CD4-positive, alpha-beta T cell (primary cell): ENCODE results near the gene ACSS2. TPM values are rescaled to one million over a fixed set of nuclear protein-coding genes. Genes with fewer than 3 reads are reported as not detected.
"Not testable (repeated sequence)": the region's sequence is repeated elsewhere in the genome, so short reads cannot be mapped to it uniquely, and the experiment has no call there.

Experiments used
- ATAC-seq: fragments of 200-7000 bp; cut with Tn5 transposase; one replicate; pipeline ENCODE4 v1.10.0; 2022; ENCODE audit warnings: mild to moderate bottlenecking; ENCODE audit not compliant: poor library complexity
- CTCF ChIA-PET: fragments of 350-600 bp; sonication (Branson Sonifier 250); formaldehyde crosslinking; loops from one replicate; lab custom pipeline; 2021; ENCODE audit warnings: antibody characterized with exemption, inconsistent platforms; lab: Charles Lee
- POLR2A ChIA-PET: fragments of 350-600 bp; sonication (Branson Sonifier 250); formaldehyde crosslinking; loops from one replicate; lab custom pipeline; 2021; ENCODE audit warnings: antibody characterized with exemption, inconsistent platforms; lab: Charles Lee
- DNase-seq, 14 experiments: peaks; one replicate each; pipeline ENCODE4 v3.0.0-alpha.2; 2013 to 2020; ENCODE audit warnings: mixed read lengths in 2 of 14
- H3K27ac ChIP-seq, 2 donors: one replicate each; pipeline versions ENCODE4 v1.5.1 to v1.7.0; 2013; ENCODE audit warnings: low read length in 2 of 2, low read depth in 1 of 2, mild to moderate bottlenecking in 1 of 2
- H3K27me3 ChIP-seq, 2 experiments: 1 replicate in 1 of 2; 2 replicates in 1 of 2; pipeline versions ENCODE4 v1.6.1 to v1.7.0; 2013; ENCODE audit warnings: low read length in 2 of 2, control low read depth in 1 of 2, mild to moderate bottlenecking in 1 of 2, moderate library complexity in 1 of 2; ENCODE audit not compliant: insufficient read depth in 2 of 2, control insufficient read depth in 1 of 2
- H3K36me3 ChIP-seq: one replicate; pipeline ENCODE4 v1.6.1; 2013; ENCODE audit warnings: low read length, control low read depth; ENCODE audit not compliant: insufficient read depth
- H3K4me1 ChIP-seq: one replicate; pipeline ENCODE4 v1.6.1; 2013; ENCODE audit warnings: low read length, control low read depth; ENCODE audit not compliant: insufficient read depth
- H3K4me3 ChIP-seq: one replicate; pipeline ENCODE4 v1.5.1; 2013; ENCODE audit warnings: mild to moderate bottlenecking, low read length, moderate library complexity
- H3K9me3 ChIP-seq, 2 experiments: 1 replicate in 1 of 2; 2 replicates in 1 of 2; pipeline versions ENCODE4 v1.6.1 to v1.7.0; 2013; ENCODE audit warnings: low read length in 2 of 2, mild to moderate bottlenecking in 2 of 2, control low read depth in 1 of 2, moderate library complexity in 1 of 2; ENCODE audit not compliant: control insufficient read depth in 1 of 2, insufficient read depth in 1 of 2
- H3K27ac Mint-ChIP-seq: one replicate; pipeline ENCODE4 v1.8.0; 2020; ENCODE audit warnings: mixed read lengths
- H3K27me3 Mint-ChIP-seq: one replicate; pipeline ENCODE4 v1.8.0; 2021; ENCODE audit warnings: mixed read lengths
- H3K36me3 Mint-ChIP-seq: one replicate; pipeline ENCODE4 v1.8.0; 2021; ENCODE audit warnings: low read depth, mixed read lengths
- H3K4me1 Mint-ChIP-seq: one replicate; pipeline ENCODE4 v1.8.0; 2021; ENCODE audit warnings: low read depth, mixed read lengths
- H3K4me3 Mint-ChIP-seq: one replicate; pipeline ENCODE4 v1.8.0; 2020; ENCODE audit warnings: mild to moderate bottlenecking, mixed read lengths
- H3K9me3 Mint-ChIP-seq: one replicate; pipeline ENCODE4 v1.8.0; 2020; ENCODE audit warnings: mixed read lengths
- intact Hi-C, 2 experiments: fragments of 100-400 bp; cut with DNase I in 1 of 2; cut with micrococcal nuclease in 1 of 2; formaldehyde crosslinking; loops; one replicate each; pipeline versions ENCODE4 v1.15.1 to v1.9.0; 2023 to 2025; cut with DNase I, micrococcal nuclease
- total RNA-seq, 174 experiments: library from RNA in 2 of 174; stranded (reverse) in 2 of 174; gene quantifications; one replicate each; pipeline ENCODE4 v1.2.3 and lab custom pipeline; 2021 to 2026
- TF ChIP-seq, protein P1 (sequence below): fragments of 200-600 bp; IDR thresholded peaks from one replicate; pipeline ENCODE4 v1.8.0; 2022; ENCODE audit warnings: antibody characterized with exemption, mild to moderate bottlenecking

ACSS2 gene
- total RNA-seq, 2 experiments from 2014 or later: 15.6 to 18.8 TPM

DNA sequence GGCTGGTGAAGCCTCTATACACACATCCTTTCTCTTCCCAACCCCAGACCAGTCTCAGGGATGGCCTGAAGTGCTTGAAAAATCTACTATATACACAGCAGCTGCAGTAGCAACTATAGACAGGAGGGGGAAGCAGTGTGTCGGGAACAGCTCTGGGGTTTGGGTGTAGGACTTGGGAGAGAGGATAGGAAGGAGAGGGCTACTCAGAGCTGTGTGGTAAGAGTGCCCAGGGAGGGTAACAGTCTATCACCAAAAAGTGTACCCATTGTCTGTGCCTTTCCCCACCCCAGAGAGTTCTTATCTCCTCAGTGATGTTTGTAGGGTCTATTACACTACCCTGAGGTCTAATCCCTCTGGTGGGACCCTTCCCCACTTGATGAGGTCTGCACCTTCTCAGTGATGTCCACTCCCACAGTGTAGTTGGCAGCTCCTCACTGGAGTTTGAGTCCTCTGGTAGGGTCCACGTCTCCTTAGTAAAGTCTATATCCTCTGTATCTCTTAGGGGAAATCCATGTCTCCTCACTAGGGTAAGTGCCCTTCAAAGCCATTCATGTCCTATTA lies 2.2 kb upstream of the ACSS2 start:
- peak overlapping the region; percentile 90 for H3K4me3 Mint-ChIP-seq
- ChIA-PET CTCF (interaction anchor here (0.5 to 2.7 kb wide), 7 partner anchors 9 to 1153 kb away, joined by 3 to 21 read pairs (median 5); partner anchors contain the start of genes GSS and MYH7B), POLR2A (interaction anchor here (0.8 to 2.8 kb wide), 3 partner anchors 48 to 219 kb away, joined by 3 to 13 read pairs (median 4); partner anchors contain the start of genes GSS, MYH7B and TRPC4AP)
- H3K27me3 ChIP-seq: no peaks in the 10 kb centered on the region
- H3K36me3 ChIP-seq: no peaks in the 10 kb centered on the region
- peaks cover 3% of the 10 kb centered on the region for H3K36me3 Mint-ChIP-seq
- H3K9me3 ChIP-seq: no peaks in the 10 kb centered on the region
- no peaks in the 10 kb centered on the region for H3K9me3 Mint-ChIP-seq
- H3K27ac Mint-ChIP-seq: peak overlapping the region; percentile 55
- peaks cover 84% of the 10 kb centered on the region for H3K4me1 Mint-ChIP-seq
- TF ChIP-seq, protein P1, sequence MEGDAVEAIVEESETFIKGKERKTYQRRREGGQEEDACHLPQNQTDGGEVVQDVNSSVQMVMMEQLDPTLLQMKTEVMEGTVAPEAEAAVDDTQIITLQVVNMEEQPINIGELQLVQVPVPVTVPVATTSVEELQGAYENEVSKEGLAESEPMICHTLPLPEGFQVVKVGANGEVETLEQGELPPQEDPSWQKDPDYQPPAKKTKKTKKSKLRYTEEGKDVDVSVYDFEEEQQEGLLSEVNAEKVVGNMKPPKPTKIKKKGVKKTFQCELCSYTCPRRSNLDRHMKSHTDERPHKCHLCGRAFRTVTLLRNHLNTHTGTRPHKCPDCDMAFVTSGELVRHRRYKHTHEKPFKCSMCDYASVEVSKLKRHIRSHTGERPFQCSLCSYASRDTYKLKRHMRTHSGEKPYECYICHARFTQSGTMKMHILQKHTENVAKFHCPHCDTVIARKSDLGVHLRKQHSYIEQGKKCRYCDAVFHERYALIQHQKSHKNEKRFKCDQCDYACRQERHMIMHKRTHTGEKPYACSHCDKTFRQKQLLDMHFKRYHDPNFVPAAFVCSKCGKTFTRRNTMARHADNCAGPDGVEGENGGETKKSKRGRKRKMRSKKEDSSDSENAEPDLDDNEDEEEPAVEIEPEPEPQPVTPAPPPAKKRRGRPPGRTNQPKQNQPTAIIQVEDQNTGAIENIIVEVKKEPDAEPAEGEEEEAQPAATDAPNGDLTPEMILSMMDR: peak; percentile 68
- ATAC-seq (no peak), DNase-seq (peak in 13 of 14 experiments; percentile 14 to 74 (median 36))
- H3K27ac ChIP-seq: no peak overlapping the region
- intact Hi-C loops: loop anchor here (1.0 to 10.0 kb wide), 7 partner anchors 87 to 879 kb away; partner anchors contain the start of genes DYNLRB1 (in 1 of the 2), EDEM2 (in 1 of the 2), MMP24OS (in 1 of the 2) and RALY (in 1 of the 2)
- H3K4me3 ChIP-seq: no peak overlapping the region
- H3K27me3 Mint-ChIP-seq: no peaks in the 10 kb centered on the region
- H3K4me1 ChIP-seq: peaks cover 55% of the 10 kb centered on the region

DNA sequence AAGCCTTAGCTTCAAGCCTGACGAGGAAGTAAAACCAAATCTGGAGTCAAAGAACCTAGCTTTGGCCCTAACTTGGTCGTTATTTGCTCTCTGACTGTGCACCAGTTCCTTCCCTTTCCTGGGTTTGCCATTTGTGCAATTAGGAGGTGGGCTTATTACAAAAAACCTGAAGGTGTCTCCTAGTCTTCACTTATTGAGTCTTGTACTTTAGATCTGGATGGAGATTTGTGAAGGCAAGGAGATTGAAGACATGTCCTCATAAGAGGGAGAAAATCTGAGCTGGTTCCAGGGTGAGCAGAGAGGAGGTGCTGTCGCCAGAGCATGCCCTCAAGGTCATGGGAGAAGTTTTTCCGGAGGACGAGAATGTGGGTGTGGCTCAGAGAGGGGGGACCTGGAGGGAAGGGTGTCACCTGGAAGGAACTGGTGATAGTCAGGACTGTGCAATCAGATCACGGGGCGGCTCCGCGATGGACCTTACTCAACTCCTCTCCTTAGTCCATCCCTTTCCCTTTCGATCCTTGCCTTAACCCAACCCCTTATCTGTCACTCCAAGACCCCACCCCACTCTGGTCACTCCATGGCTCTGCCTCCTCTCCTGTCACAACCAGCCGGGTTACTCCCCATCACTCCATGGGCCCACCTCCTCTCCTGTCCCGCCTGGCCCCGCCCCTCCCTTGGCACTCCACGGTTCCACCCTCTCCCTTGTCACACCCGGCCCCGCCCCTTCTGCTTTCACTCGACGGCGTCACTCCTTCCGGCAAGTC lies 588 bp upstream of the ACSS2 start:
- Mint-ChIP-seq H3K36me3 (peaks cover 3% of the 10 kb centered on the region), H3K4me1 (peaks cover 72% of the 10 kb centered on the region), H3K4me3 (peak overlapping the region; percentile 90), H3K27me3 (no peaks in the 10 kb centered on the region), H3K27ac (peak overlapping the region; percentile 81), H3K9me3 (no peaks in the 10 kb centered on the region)
- DNase-seq (peak in 3 of 14 experiments; percentile 93 to 96 (median 94)), ATAC-seq (peak; percentile 72)
- ChIA-PET CTCF (interaction anchor here (0.5 to 2.7 kb wide), 4 partner anchors 28 to 80 kb away, joined by 3 to 21 read pairs (median 6); partner anchors contain the start of genes GSS and MYH7B), POLR2A (interaction anchor here (0.8 to 1.5 kb wide), 8 partner anchors 11 to 359 kb away, joined by 3 to 4 read pairs (median 4); partner anchors contain the start of genes DYNLRB1, EDEM2, GSS and MYH7B)
- no peaks in the 10 kb centered on the region for H3K36me3 ChIP-seq
- peaks cover 55% of the 10 kb centered on the region for H3K4me1 ChIP-seq
- intact Hi-C loops: loop anchor here (1.0 to 10.0 kb wide), 7 partner anchors 79 to 881 kb away; partner anchors contain the start of genes AHCY (in 1 of the 2), DYNLRB1 (in 1 of the 2), ERGIC3 (in 1 of the 2) and GSS (in 1 of the 2)
- H3K9me3 ChIP-seq: no peaks in the 10 kb centered on the region
- TF ChIP-seq, protein P1: no peak
- peak overlapping the region; percentile 70 for H3K4me3 ChIP-seq
- no peaks in the 10 kb centered on the region for H3K27me3 ChIP-seq
- H3K27ac ChIP-seq: peak overlapping the region; percentile 11 to 42

- intact Hi-C loops: no loop called here
- TF ChIP-seq, protein P1: no peak
- Histone ChIP-seq H3K4me1 (peaks cover 16% of the 10 kb centered on the region), H3K4me3 (no peak overlapping the region), H3K27me3 (no peaks in the 10 kb centered on the region), H3K9me3 (no peaks in the 10 kb centered on the region), H3K36me3 (peaks cover 12% of the 10 kb centered on the region), H3K27ac (no peak overlapping the region)
- no peak overlapping the region for H3K27ac Mint-ChIP-seq
- POLR2A ChIA-PET: interaction anchor here (0.7 kb wide), 2 partner anchors 11 to 690 kb away, joined by 3 to 4 read pairs; no protein-coding TSS in a partner anchor
- H3K4me3 Mint-ChIP-seq: no peak overlapping the region
- CTCF ChIA-PET: interaction anchor here (0.5 to 0.9 kb wide), 2 partner anchors 10 to 641 kb away, joined by 3 read pairs; no protein-coding TSS in a partner anchor
- DNase-seq: no peak
- H3K9me3 Mint-ChIP-seq: no peaks in the 10 kb centered on the region
- peaks cover 29% of the 10 kb centered on the region for H3K4me1 Mint-ChIP-seq
- peaks cover 25% of the 10 kb centered on the region for H3K36me3 Mint-ChIP-seq
- ATAC-seq: no peak
- no peaks in the 10 kb centered on the region for H3K27me3 Mint-ChIP-seq
These were observed 3.9 kb downstream of the ACSS2 start for GRCh38 chr20:34880215-34880850.

GRCh38 chr20:34880971-34881370 lies 4.6 kb downstream of the ACSS2 start:
- H3K36me3 Mint-ChIP-seq: peaks cover 25% of the 10 kb centered on the region
- H3K27ac Mint-ChIP-seq, ATAC-seq, intact Hi-C loops, H3K27ac ChIP-seq, H3K9me3 Mint-ChIP-seq, H3K9me3 ChIP-seq, H3K27me3 Mint-ChIP-seq, H3K27me3 ChIP-seq, H3K4me1 ChIP-seq, H3K4me3 ChIP-seq, H3K4me3 Mint-ChIP-seq, DNase-seq: not testable (repeated sequence)
- ChIA-PET CTCF (interaction anchor here (0.9 to 1.1 kb wide), 2 partner anchors 10 to 36 kb away, joined by 3 to 4 read pairs; no protein-coding TSS in a partner anchor), POLR2A (interaction anchor here (0.7 kb wide), 2 partner anchors 10 to 690 kb away, joined by 3 to 4 read pairs; no protein-coding TSS in a partner anchor)
- H3K36me3 ChIP-seq: peaks cover 12% of the 10 kb centered on the region
- H3K4me1 Mint-ChIP-seq: peaks cover 22% of the 10 kb centered on the region
